WTC11 (cell line): Measurements from ENCODE around the gene ABCG4. TPM values are rescaled to one million over a fixed set of nuclear protein-coding genes. Genes with fewer than 3 reads are reported as not detected.

Source experiments
- ATAC-seq: fragments of 200-7000 bp; cut with Tn5 transposase; 2 replicates; pipeline ENCODE4 v1.10.0; 2021; ENCODE audit warnings: mild to moderate bottlenecking, moderate library complexity
- CTCF ChIA-PET: fragments of 300-600 bp; sonication (Branson Sonifier 250); formaldehyde crosslinking; loops from one replicate; lab custom pipeline; 2021; ENCODE audit warnings: antibody characterized with exemption; lab: Charles Lee
- POLR2A ChIA-PET: fragments of 350-600 bp; sonication (Branson Sonifier 250); formaldehyde crosslinking; loops from one replicate; lab custom pipeline; 2021; ENCODE audit warnings: antibody characterized with exemption; lab: Charles Lee
- DNase-seq: peaks from one replicate; pipeline ENCODE4 v3.0.0; 2021; ENCODE audit warnings: low spot score
- H3K27ac Mint-ChIP-seq: 2 replicates; pipeline ENCODE4 v1.8.0; 2021; ENCODE audit warnings: mixed read lengths
- H3K27me3 Mint-ChIP-seq: 2 replicates; pipeline ENCODE4 v1.8.0; 2021; ENCODE audit warnings: low read depth, mild to moderate bottlenecking, moderate library complexity, mixed read lengths
- H3K36me3 Mint-ChIP-seq: 2 replicates; pipeline ENCODE4 v1.8.0; 2021; ENCODE audit warnings: mixed read lengths
- H3K4me1 Mint-ChIP-seq: 2 replicates; pipeline ENCODE4 v1.8.0; 2022; ENCODE audit warnings: mixed read lengths
- H3K4me3 Mint-ChIP-seq: 2 replicates; pipeline ENCODE4 v1.8.0; 2021; ENCODE audit warnings: mild to moderate bottlenecking, moderate library complexity, mixed read lengths
- H3K9me3 Mint-ChIP-seq: 2 replicates; pipeline ENCODE4 v1.8.0; 2021; ENCODE audit warnings: mixed read lengths
- ARID4B ChIP-seq: sonication (generic); formaldehyde crosslinking; IDR thresholded peaks from 2 replicates; pipeline ENCODE4 v1.8.0; 2023; ENCODE audit warnings: missing genetic modification reagents, mild to moderate bottlenecking, borderline replicate concordance
- ATF2 ChIP-seq: sonication (generic); formaldehyde crosslinking; IDR thresholded peaks from 2 replicates; pipeline ENCODE4 v1.8.1; 2022; ENCODE audit warnings: low read depth, missing genetic modification reagents, borderline replicate concordance
- CREM ChIP-seq: sonication (generic); formaldehyde crosslinking; IDR thresholded peaks from 2 replicates; pipeline ENCODE4 v1.8.1; 2022; ENCODE audit warnings: mild to moderate bottlenecking, missing genetic modification reagents, moderate library complexity
- ERG ChIP-seq: fragments of 250-450 bp; sonication (Bioruptor Pico); IDR thresholded peaks from 2 replicates; pipeline ENCODE4 v1.8.0; 2021; ENCODE audit warnings: mild to moderate bottlenecking
- FOXJ3 ChIP-seq: sonication (generic); formaldehyde crosslinking; IDR thresholded peaks from 2 replicates; pipeline ENCODE4 v1.9.0; 2021; ENCODE audit warnings: missing genetic modification reagents, mild to moderate bottlenecking, borderline replicate concordance
- FOXP1 ChIP-seq: sonication (generic); formaldehyde crosslinking; IDR thresholded peaks from 2 replicates; pipeline ENCODE4 v1.8.0; 2022; ENCODE audit warnings: missing genetic modification reagents, mild to moderate bottlenecking, moderate library complexity, borderline replicate concordance
- FOXP4 ChIP-seq: sonication (generic); formaldehyde crosslinking; IDR thresholded peaks from 2 replicates; pipeline ENCODE4 v1.8.0; 2022; ENCODE audit warnings: mild to moderate bottlenecking, missing genetic modification reagents
- GTF2I ChIP-seq: fragments of 250-450 bp; sonication (Bioruptor Pico); conservative IDR thresholded peaks from 2 replicates; pipeline ENCODE4 v1.4.0; 2021; ENCODE audit warnings: mild to moderate bottlenecking
- IRF2 ChIP-seq: sonication (generic); formaldehyde crosslinking; IDR thresholded peaks from 2 replicates; pipeline ENCODE4 v1.8.0; 2022; ENCODE audit warnings: low read depth, missing genetic modification reagents, borderline replicate concordance
- NFATC4 ChIP-seq: fragments of 250-450 bp; sonication (Bioruptor Pico); IDR thresholded peaks from 2 replicates; pipeline ENCODE4 v1.9.0; 2021; ENCODE audit warnings: mild to moderate bottlenecking
- NR1H2 ChIP-seq: sonication (generic); formaldehyde crosslinking; IDR thresholded peaks from 2 replicates; pipeline ENCODE4 v1.9.0; 2021; ENCODE audit warnings: mild to moderate bottlenecking, moderate library complexity, missing genetic modification reagents
- NR2C2 ChIP-seq: sonication (generic); formaldehyde crosslinking; IDR thresholded peaks from 2 replicates; pipeline ENCODE4 v1.8.0; 2022; ENCODE audit warnings: mild to moderate bottlenecking, missing genetic modification reagents
- OVOL2 ChIP-seq: fragments of 250-450 bp; sonication (Bioruptor Pico); IDR thresholded peaks from 2 replicates; pipeline ENCODE4 v1.9.0; 2021; ENCODE audit warnings: mild to moderate bottlenecking, borderline replicate concordance
- RELA ChIP-seq: sonication (generic); formaldehyde crosslinking; IDR thresholded peaks from 2 replicates; pipeline ENCODE4 v1.8.1; 2022; ENCODE audit warnings: missing genetic modification reagents, mild to moderate bottlenecking, borderline replicate concordance
- SP1 ChIP-seq: sonication (generic); formaldehyde crosslinking; conservative IDR thresholded peaks from 2 replicates; pipeline ENCODE4 v1.8.1; 2022; ENCODE audit warnings: missing genetic modification reagents
- TEAD1 ChIP-seq: sonication (generic); formaldehyde crosslinking; IDR thresholded peaks from 2 replicates; pipeline ENCODE4 v1.8.0; 2022; ENCODE audit warnings: mild to moderate bottlenecking, missing genetic modification reagents
- ZMAT4 ChIP-seq: fragments of 250-450 bp; sonication (Bioruptor Pico); IDR thresholded peaks from 2 replicates; pipeline ENCODE4 v1.9.0; 2021; ENCODE audit warnings: mild to moderate bottlenecking
- ZNF219 ChIP-seq: sonication (generic); formaldehyde crosslinking; IDR thresholded peaks from 2 replicates; pipeline ENCODE4 v1.8.0; 2023; ENCODE audit warnings: missing genetic modification reagents, mild to moderate bottlenecking, borderline replicate concordance
- ZNF263 ChIP-seq: sonication (generic); formaldehyde crosslinking; IDR thresholded peaks from 2 replicates; pipeline ENCODE4 v1.8.1; 2022; ENCODE audit warnings: low read depth, mild to moderate bottlenecking, moderate library complexity, missing genetic modification reagents
- ZNF317 ChIP-seq: sonication (generic); formaldehyde crosslinking; IDR thresholded peaks from 2 replicates; pipeline ENCODE4 v1.8.1; 2023; ENCODE audit warnings: low read depth, mild to moderate bottlenecking, moderate library complexity, missing genetic modification reagents, borderline replicate concordance
- ZNF416 ChIP-seq: fragments of 250-450 bp; sonication (Bioruptor Pico); IDR thresholded peaks from 2 replicates; pipeline ENCODE4 v1.9.0; 2021; ENCODE audit warnings: mild to moderate bottlenecking, inconsistent platforms
- ZNF671 ChIP-seq: fragments of 250-450 bp; sonication (Bioruptor Pico); IDR thresholded peaks from 2 replicates; pipeline ENCODE4 v1.8.0; 2021; ENCODE audit warnings: mild to moderate bottlenecking
- total RNA-seq: library from RNA; stranded (reverse); gene quantifications from 3 replicates; pipeline ENCODE4 v1.2.3, GENCODE V29; 2021

The ABCG4 gene
- total RNA-seq, 1 experiment from 2014 or later: 4.4 TPM

- CTCF ChIA-PET: interaction anchor here (0.8 kb wide), 1 partner anchor 16 kb away, joined by 3 read pairs; no protein-coding TSS in a partner anchor
- POLR2A ChIA-PET: no interaction called here
These were observed 30.6 kb upstream of the ABCG4 start for GRCh38 chr11:119118227-119118626.

GRCh38 chr11:119118946-119119345 lies 29.9 kb upstream of the ABCG4 start:
- POLR2A ChIA-PET: no interaction called here
- H3K27me3 Mint-ChIP-seq: no peaks in the 10 kb centered on the region; the same call in 1 of the 2 replicates

More at GRCh38 chr11:119118227-119118626, 30.6 kb upstream of the ABCG4 start:
- no peak for ATAC-seq
- Mint-ChIP-seq H3K4me3 (no peak overlapping the region), H3K27me3 (no peaks in the 10 kb centered on the region; the same call in 1 of the 2 replicates), H3K4me1 (peaks cover 27% of the 10 kb centered on the region), H3K36me3 (peaks cover 2% of the 10 kb centered on the region; the same call in 1 of the 2 replicates), H3K9me3 (no peaks in the 10 kb centered on the region)
- DNase-seq: no peak
- TF ChIP-seq SP1 (CRISPR knock-in tag): no peak
- TF ChIP-seq IRF2 (CRISPR knock-in tag): no peak
- no peak for TF ChIP-seq NFATC4
- TF ChIP-seq NR1H2: no peak
- TF ChIP-seq ZNF263 (CRISPR knock-in tag): no peak
- no peak for TF ChIP-seq NR2C2
- TF ChIP-seq OVOL2 (CRISPR knock-in tag): no peak
- TF ChIP-seq CREM: no peak
- no peak for TF ChIP-seq FOXP4
- no peak for TF ChIP-seq ERG (CRISPR knock-in tag)
- TF ChIP-seq ZNF317 (CRISPR knock-in tag): no peak
- no peak for TF ChIP-seq TEAD1
- no peak for TF ChIP-seq ZNF416 (CRISPR knock-in tag)
- no peak for TF ChIP-seq ZNF219 (CRISPR knock-in tag)
- TF ChIP-seq, all 79 proteins: peak for 0
- H3K27ac Mint-ChIP-seq: no peak overlapping the region

GRCh38 chr11:119120639-119121007 lies 28.2 kb upstream of the ABCG4 start:
- peak overlapping the region; percentile 97 for H3K4me3 Mint-ChIP-seq
- TF ChIP-seq CREM: no peak
- no peak for TF ChIP-seq GTF2I (CRISPR knock-in tag)
- TF ChIP-seq ARID4B (CRISPR knock-in tag): no peak
- TF ChIP-seq ZMAT4 (CRISPR knock-in tag): no peak
- no peak for TF ChIP-seq ZNF671 (CRISPR knock-in tag)
- no peak for TF ChIP-seq FOXP1
- no peak for TF ChIP-seq RELA
- TF ChIP-seq, all 79 proteins: peak for 0
- H3K9me3 Mint-ChIP-seq: no peaks in the 10 kb centered on the region
- peak overlapping the region; percentile 67 for H3K27ac Mint-ChIP-seq
- ChIA-PET CTCF (interaction anchor here (1.0 to 2.0 kb wide), 5 partner anchors 18 to 260 kb away, joined by 3 to 9 read pairs (median 5); partner anchors contain the start of gene DPAGT1), POLR2A (interaction anchor here (1.0 kb wide), 1 partner anchor 19 kb away, joined by 4 read pairs; the partner anchor contains the start of gene DPAGT1)
- peaks cover 23% of the 10 kb centered on the region for H3K4me1 Mint-ChIP-seq
- no peak for DNase-seq
- H3K27me3 Mint-ChIP-seq: no peaks in the 10 kb centered on the region; the same call in 1 of the 2 replicates
- ATAC-seq: no peak
- peaks cover 11% of the 10 kb centered on the region for H3K36me3 Mint-ChIP-seq

More at GRCh38 chr11:119118946-119119345, 29.9 kb upstream of the ABCG4 start:
- Mint-ChIP-seq H3K4me1 (peaks cover 27% of the 10 kb centered on the region), H3K27ac (no peak overlapping the region), H3K9me3 (no peaks in the 10 kb centered on the region), H3K36me3 (peaks cover 5% of the 10 kb centered on the region; the same call in 1 of the 2 replicates), H3K4me3 (no peak overlapping the region)
- CTCF ChIA-PET: interaction anchor here (0.8 kb wide), 1 partner anchor 15 kb away, joined by 3 read pairs; no protein-coding TSS in a partner anchor
- TF ChIP-seq FOXJ3 (CRISPR knock-in tag) (no peak), ATF2 (CRISPR knock-in tag) (no peak), NR1H2 (no peak), CREM (no peak)
- ATAC-seq (no peak), DNase-seq (no peak)
